ENCODE results near the gene PRR19.

DNA sequence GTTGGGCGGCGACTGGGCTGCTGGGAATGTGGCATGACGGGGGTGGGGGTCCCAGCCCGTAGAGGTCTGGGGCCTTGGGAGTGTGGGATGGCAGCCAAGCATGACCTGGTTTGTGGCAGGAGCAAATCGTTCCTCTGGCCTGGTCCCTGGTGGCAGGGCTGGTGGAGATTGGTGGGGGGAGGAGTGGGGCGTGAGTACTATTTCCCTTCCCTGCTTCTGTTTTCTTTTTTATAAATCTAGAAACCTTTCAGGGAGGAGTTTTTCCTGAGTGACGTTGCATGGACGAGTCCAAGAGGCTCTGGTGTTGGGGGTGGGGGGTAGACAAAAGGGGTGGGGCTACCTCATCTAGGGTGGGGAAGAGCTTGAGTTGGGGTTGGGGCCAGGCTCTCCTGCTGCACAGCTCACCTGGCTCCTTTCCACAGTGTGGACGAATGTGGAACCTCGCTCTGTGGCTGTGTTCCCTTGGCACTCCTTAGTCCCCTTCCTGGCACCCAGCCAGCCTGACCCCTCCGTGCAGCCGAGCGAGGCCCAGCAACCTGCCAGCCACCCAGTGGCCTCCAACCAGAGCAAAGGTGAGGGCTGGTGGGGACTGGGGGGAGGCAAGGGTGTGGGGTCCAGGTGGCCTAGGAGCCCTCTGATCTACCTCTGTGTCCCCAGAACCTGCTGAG, 15.4 kb upstream of the PRR19 start:
- TF ChIP-seq, protein P1, sequence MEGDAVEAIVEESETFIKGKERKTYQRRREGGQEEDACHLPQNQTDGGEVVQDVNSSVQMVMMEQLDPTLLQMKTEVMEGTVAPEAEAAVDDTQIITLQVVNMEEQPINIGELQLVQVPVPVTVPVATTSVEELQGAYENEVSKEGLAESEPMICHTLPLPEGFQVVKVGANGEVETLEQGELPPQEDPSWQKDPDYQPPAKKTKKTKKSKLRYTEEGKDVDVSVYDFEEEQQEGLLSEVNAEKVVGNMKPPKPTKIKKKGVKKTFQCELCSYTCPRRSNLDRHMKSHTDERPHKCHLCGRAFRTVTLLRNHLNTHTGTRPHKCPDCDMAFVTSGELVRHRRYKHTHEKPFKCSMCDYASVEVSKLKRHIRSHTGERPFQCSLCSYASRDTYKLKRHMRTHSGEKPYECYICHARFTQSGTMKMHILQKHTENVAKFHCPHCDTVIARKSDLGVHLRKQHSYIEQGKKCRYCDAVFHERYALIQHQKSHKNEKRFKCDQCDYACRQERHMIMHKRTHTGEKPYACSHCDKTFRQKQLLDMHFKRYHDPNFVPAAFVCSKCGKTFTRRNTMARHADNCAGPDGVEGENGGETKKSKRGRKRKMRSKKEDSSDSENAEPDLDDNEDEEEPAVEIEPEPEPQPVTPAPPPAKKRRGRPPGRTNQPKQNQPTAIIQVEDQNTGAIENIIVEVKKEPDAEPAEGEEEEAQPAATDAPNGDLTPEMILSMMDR (IDR thresholded peaks at IDR 0.05): no peak
- no peak for TF ChIP-seq POLR2AphosphoS5 (IDR thresholded peaks at IDR 0.05)

All from stomach (tissue), 4 donors.